ENCODE measurements around the gene IGDCC3.

DNA sequence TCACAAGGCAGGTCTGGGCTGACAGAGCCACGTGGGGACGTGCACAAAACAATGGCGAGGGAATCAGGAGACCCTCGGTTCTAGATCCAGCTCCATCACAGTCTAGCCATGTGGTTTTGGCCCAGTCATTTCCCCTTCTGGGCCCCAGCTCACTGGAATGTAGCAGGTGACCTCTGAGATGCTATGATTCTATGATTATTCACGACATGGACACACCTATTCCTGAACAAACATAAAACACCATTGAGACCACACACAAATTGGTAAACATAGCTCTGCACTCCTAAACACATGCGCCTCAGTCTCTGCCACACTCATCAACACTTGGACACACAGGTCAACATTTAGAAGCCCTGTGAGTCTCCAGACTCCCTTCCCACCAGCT lies 36.0 kb upstream of the IGDCC3 start:
- TF ChIP-seq, protein P1, sequence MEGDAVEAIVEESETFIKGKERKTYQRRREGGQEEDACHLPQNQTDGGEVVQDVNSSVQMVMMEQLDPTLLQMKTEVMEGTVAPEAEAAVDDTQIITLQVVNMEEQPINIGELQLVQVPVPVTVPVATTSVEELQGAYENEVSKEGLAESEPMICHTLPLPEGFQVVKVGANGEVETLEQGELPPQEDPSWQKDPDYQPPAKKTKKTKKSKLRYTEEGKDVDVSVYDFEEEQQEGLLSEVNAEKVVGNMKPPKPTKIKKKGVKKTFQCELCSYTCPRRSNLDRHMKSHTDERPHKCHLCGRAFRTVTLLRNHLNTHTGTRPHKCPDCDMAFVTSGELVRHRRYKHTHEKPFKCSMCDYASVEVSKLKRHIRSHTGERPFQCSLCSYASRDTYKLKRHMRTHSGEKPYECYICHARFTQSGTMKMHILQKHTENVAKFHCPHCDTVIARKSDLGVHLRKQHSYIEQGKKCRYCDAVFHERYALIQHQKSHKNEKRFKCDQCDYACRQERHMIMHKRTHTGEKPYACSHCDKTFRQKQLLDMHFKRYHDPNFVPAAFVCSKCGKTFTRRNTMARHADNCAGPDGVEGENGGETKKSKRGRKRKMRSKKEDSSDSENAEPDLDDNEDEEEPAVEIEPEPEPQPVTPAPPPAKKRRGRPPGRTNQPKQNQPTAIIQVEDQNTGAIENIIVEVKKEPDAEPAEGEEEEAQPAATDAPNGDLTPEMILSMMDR (IDR thresholded peaks at IDR 0.05 in 4 of 5, conservative IDR thresholded peaks at IDR 0.05 in 1 of 5): no peak
- TF ChIP-seq POLR2A (IDR thresholded peaks at IDR 0.05): no peak

Measured in gastrocnemius medialis (tissue), 4 donors.